ENCODE results near the gene SEMA3G. TPM values are rescaled to one million over a fixed set of nuclear protein-coding genes. Genes with fewer than 3 reads are reported as not detected.

The SEMA3G gene
- total RNA-seq, 1 experiment from 2014 or later, result not detected

GRCh38 chr3:52443791-52444687, 864 bp downstream of the SEMA3G start:
- Histone ChIP-seq H3K27me3 (replicated peaks; ENCODE audit: insufficient read depth, low read depth, low read length, poor library complexity) (no peaks in the 10 kb centered on the region), H3K27ac (ENCODE audit: low read depth, low read length, poor library complexity, severe bottlenecking) (no peak overlapping the region), H3K4me1 (ENCODE audit: insufficient read depth, low read length, poor library complexity, severe bottlenecking) (no peaks in the 10 kb centered on the region), H3K4me3 (ENCODE audit: low read depth, low read length, poor library complexity, severe bottlenecking) (no peak overlapping the region), H3K9me3 (ENCODE audit: low read depth, low read length, poor library complexity, severe bottlenecking) (no peaks in the 10 kb centered on the region), H3K36me3 (ENCODE audit: insufficient read depth, low read length, poor library complexity, severe bottlenecking) (no peaks in the 10 kb centered on the region)
- POLR2A ChIA-PET (ENCODE audit: low non-redundant PET), result no interaction called here
- no peak for DNase-seq (ENCODE audit: low spot score)
- CTCF ChIA-PET, result no interaction called here
- TF ChIP-seq EZH2 (IDR thresholded peaks at IDR 0.05; ENCODE audit: borderline replicate concordance, low read depth, low read length, poor library complexity, severe bottlenecking) (no peak), CTCF (conservative IDR thresholded peaks at IDR 0.05; ENCODE audit: low read depth, low read length) (no peak)
- no TSS peak for BruUV-seq (replicated peaks)
- intact Hi-C loops (cut with micrococcal nuclease; ENCODE audit: unreplicated experiment), result no loop called here

DNA sequence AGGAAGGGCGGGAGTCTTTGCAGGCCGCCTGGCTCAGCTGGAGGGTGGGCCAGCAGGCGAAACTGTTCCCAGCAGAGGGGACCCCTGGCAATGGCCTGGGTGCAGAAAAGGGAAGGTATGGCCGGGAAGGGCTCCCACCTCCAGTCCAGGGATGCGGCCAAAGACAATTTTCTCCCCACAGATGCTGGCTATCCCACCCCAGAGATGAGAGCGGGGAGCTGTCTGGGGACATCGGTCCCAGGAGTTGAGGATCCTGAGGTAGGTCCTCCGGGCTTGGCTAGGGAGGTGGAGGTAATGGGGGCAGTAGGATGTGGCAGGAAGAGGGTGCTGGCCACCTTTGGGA, 1.7 kb downstream of the SEMA3G start:
- no peak overlapping the region for H3K4me3 ChIP-seq (ENCODE audit: low read depth, low read length, poor library complexity, severe bottlenecking)
- no peak overlapping the region for H3K27ac ChIP-seq (ENCODE audit: low read depth, low read length, poor library complexity, severe bottlenecking)
- no peak for DNase-seq (ENCODE audit: low spot score)
- H3K27me3 ChIP-seq (replicated peaks; ENCODE audit: insufficient read depth, low read depth, low read length, poor library complexity), result no peaks in the 10 kb centered on the region
- POLR2A ChIA-PET (ENCODE audit: low non-redundant PET), result no interaction called here
- H3K4me1 ChIP-seq (ENCODE audit: insufficient read depth, low read length, poor library complexity, severe bottlenecking), result no peaks in the 10 kb centered on the region
- no peak for TF ChIP-seq EZH2 (IDR thresholded peaks at IDR 0.05; ENCODE audit: borderline replicate concordance, low read depth, low read length, poor library complexity, severe bottlenecking)
- TF ChIP-seq CTCF (conservative IDR thresholded peaks at IDR 0.05; ENCODE audit: low read depth, low read length), result no peak
- H3K9me3 ChIP-seq (ENCODE audit: low read depth, low read length, poor library complexity, severe bottlenecking), result no peaks in the 10 kb centered on the region
- CTCF ChIA-PET, result no interaction called here
- intact Hi-C loops (cut with micrococcal nuclease; ENCODE audit: unreplicated experiment), result no loop called here
- no peaks in the 10 kb centered on the region for H3K36me3 ChIP-seq (ENCODE audit: insufficient read depth, low read length, poor library complexity, severe bottlenecking)
- BruUV-seq (replicated peaks), result no TSS peak

DNA sequence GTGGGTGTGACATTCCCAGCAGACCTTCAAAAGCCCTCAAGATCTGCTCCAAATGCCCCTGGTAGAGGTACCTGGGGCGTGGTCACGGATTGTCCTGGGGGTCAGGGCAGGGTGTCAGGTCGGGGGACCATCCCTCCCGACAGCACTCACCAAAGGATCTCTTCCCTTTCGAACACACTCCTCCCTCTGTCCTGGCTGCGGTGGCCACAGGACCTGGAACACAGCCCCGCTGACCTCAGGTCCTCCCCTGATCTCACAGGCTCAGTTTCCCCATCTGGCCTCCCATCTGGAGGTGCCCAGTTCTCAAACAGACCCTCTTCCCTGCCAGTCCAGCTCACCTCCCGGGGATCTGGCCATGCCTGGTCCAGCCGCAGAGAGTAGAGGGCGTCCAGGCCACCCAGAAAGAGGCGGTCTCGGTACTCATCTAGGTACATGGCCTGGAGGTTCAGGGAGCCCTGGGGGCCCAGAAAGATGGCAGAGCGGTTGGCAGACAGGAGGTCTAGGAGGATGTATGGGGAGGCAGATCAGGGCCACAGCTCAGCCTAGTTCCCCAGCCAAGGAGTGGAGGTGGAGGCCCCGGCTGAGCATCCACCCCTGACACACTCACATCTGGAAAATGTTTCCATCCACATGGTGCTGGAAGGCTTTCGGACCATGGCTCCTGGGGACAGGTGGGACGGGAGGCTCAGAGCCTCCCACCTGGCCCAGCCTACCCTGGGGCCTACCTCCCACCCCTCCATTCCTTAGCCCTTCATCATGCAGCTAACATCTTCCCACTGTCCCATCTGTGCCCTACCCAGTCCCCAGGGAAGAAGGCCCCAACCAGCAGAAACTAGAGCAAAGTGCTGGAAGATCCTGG, 2.3 kb downstream of the SEMA3G start:
- no TSS peak for BruUV-seq (replicated peaks)
- Histone ChIP-seq H3K27ac (ENCODE audit: low read depth, low read length, poor library complexity, severe bottlenecking) (no peak overlapping the region), H3K4me1 (ENCODE audit: insufficient read depth, low read length, poor library complexity, severe bottlenecking) (no peaks in the 10 kb centered on the region), H3K9me3 (ENCODE audit: low read depth, low read length, poor library complexity, severe bottlenecking) (no peaks in the 10 kb centered on the region), H3K27me3 (replicated peaks; ENCODE audit: insufficient read depth, low read depth, low read length, poor library complexity) (no peaks in the 10 kb centered on the region), H3K36me3 (ENCODE audit: insufficient read depth, low read length, poor library complexity, severe bottlenecking) (no peaks in the 10 kb centered on the region), H3K4me3 (ENCODE audit: low read depth, low read length, poor library complexity, severe bottlenecking) (no peak overlapping the region)
- intact Hi-C loops (cut with micrococcal nuclease; ENCODE audit: unreplicated experiment), result no loop called here
- TF ChIP-seq CTCF (conservative IDR thresholded peaks at IDR 0.05; ENCODE audit: low read depth, low read length), result no peak
- no peak for TF ChIP-seq EZH2 (IDR thresholded peaks at IDR 0.05; ENCODE audit: borderline replicate concordance, low read depth, low read length, poor library complexity, severe bottlenecking)
- CTCF ChIA-PET, result no interaction called here
- no peak for DNase-seq (ENCODE audit: low spot score)
- POLR2A ChIA-PET (ENCODE audit: low non-redundant PET), result no interaction called here
